ENCODE data around the gene APOBEC3A. TPM values are rescaled to one million over a fixed set of nuclear protein-coding genes. Genes with fewer than 3 reads are reported as not detected.

Gene APOBEC3A
- total and polyA plus RNA-seq, 2 experiments from 2014 or later = not detected

- DNase-seq (ENCODE audit: low read depth in 1 of 2, low spot score in 1 of 2) = no peak
- Histone ChIP-seq H3K4me3 (no peak overlapping the region), H3K27me3 (no peaks in the 10 kb centered on the region), H3K36me3 (no peaks in the 10 kb centered on the region), H3K4me1 (ENCODE audit: low read depth) (no peaks in the 10 kb centered on the region), H3K9me3 (ENCODE audit: low read depth) (no peaks in the 10 kb centered on the region), H3K27ac (no peak overlapping the region)
- TF ChIP-seq CTCF (IDR thresholded peaks at IDR 0.05; ENCODE audit: low read depth, low read length) = no peak
These were observed 26.9 kb upstream of the APOBEC3A start for GRCh38 chr22:38930512-38930911.

GRCh38 chr22:38935023-38935422 lies 22.4 kb upstream of the APOBEC3A start:
- H3K27me3 ChIP-seq = no peaks in the 10 kb centered on the region
- TF ChIP-seq CTCF (IDR thresholded peaks at IDR 0.05; ENCODE audit: low read depth, low read length) = no peak
- no peak overlapping the region for H3K4me3 ChIP-seq
- H3K27ac ChIP-seq = no peak overlapping the region
- no peaks in the 10 kb centered on the region for H3K36me3 ChIP-seq
- DNase-seq (ENCODE audit: low read depth in 1 of 2, low spot score in 1 of 2) = no peak
- no peaks in the 10 kb centered on the region for H3K4me1 ChIP-seq (ENCODE audit: low read depth)
- H3K9me3 ChIP-seq (ENCODE audit: low read depth) = no peaks in the 10 kb centered on the region

GRCh38 chr22:38935616-38936015 lies 21.8 kb upstream of the APOBEC3A start:
- Histone ChIP-seq H3K27me3 (no peaks in the 10 kb centered on the region), H3K4me1 (ENCODE audit: low read depth) (no peaks in the 10 kb centered on the region), H3K9me3 (ENCODE audit: low read depth) (no peaks in the 10 kb centered on the region), H3K4me3 (no peak overlapping the region), H3K36me3 (no peaks in the 10 kb centered on the region), H3K27ac (no peak overlapping the region)
- no peak for DNase-seq (ENCODE audit: low read depth in 1 of 2, low spot score in 1 of 2)
- no peak for TF ChIP-seq CTCF (IDR thresholded peaks at IDR 0.05; ENCODE audit: low read depth, low read length)

GRCh38 chr22:38936562-38936961 lies 20.8 kb upstream of the APOBEC3A start:
- no peak for TF ChIP-seq CTCF (IDR thresholded peaks at IDR 0.05; ENCODE audit: low read depth, low read length)
- no peak overlapping the region for H3K4me3 ChIP-seq
- no peaks in the 10 kb centered on the region for H3K27me3 ChIP-seq
- H3K36me3 ChIP-seq = no peaks in the 10 kb centered on the region
- no peaks in the 10 kb centered on the region for H3K9me3 ChIP-seq (ENCODE audit: low read depth)
- no peak for DNase-seq (ENCODE audit: low read depth in 1 of 2, low spot score in 1 of 2)
- H3K4me1 ChIP-seq (ENCODE audit: low read depth) = no peaks in the 10 kb centered on the region
- no peak overlapping the region for H3K27ac ChIP-seq

- no peak overlapping the region for H3K27ac ChIP-seq
- TF ChIP-seq CTCF (IDR thresholded peaks at IDR 0.05; ENCODE audit: low read depth, low read length) = no peak
- DNase-seq (ENCODE audit: low read depth in 1 of 2, low spot score in 1 of 2) = no peak
- no peaks in the 10 kb centered on the region for H3K36me3 ChIP-seq
- H3K4me1 ChIP-seq (ENCODE audit: low read depth) = no peaks in the 10 kb centered on the region
- H3K27me3 ChIP-seq = no peaks in the 10 kb centered on the region
- H3K4me3 ChIP-seq = no peak overlapping the region
- no peaks in the 10 kb centered on the region for H3K9me3 ChIP-seq (ENCODE audit: low read depth)
These were observed 20.4 kb upstream of the APOBEC3A start for GRCh38 chr22:38937036-38937435.

GRCh38 chr22:38937541-38937940 lies 19.9 kb upstream of the APOBEC3A start:
- DNase-seq (ENCODE audit: low read depth in 1 of 2, low spot score in 1 of 2) = no peak
- Histone ChIP-seq H3K27me3 (no peaks in the 10 kb centered on the region), H3K9me3 (ENCODE audit: low read depth) (no peaks in the 10 kb centered on the region), H3K36me3 (no peaks in the 10 kb centered on the region), H3K4me3 (no peak overlapping the region), H3K4me1 (ENCODE audit: low read depth) (no peaks in the 10 kb centered on the region), H3K27ac (no peak overlapping the region)
- no peak for TF ChIP-seq CTCF (IDR thresholded peaks at IDR 0.05; ENCODE audit: low read depth, low read length)

Measured in cardiac muscle cell (in vitro differentiated cells and primary cell).